ENCODE results near the gene FAM193B. TPM values are rescaled to one million over a fixed set of nuclear protein-coding genes. Genes with fewer than 3 reads are reported as not detected.
"Not testable (repeated sequence)": the region's sequence is repeated elsewhere in the genome, so short reads cannot be mapped to it uniquely, and the experiment has no call there.

FAM193B gene
- total and polyA plus RNA-seq, 5 donors: 24.9 to 41.8 (median 29.5) TPM

DNA sequence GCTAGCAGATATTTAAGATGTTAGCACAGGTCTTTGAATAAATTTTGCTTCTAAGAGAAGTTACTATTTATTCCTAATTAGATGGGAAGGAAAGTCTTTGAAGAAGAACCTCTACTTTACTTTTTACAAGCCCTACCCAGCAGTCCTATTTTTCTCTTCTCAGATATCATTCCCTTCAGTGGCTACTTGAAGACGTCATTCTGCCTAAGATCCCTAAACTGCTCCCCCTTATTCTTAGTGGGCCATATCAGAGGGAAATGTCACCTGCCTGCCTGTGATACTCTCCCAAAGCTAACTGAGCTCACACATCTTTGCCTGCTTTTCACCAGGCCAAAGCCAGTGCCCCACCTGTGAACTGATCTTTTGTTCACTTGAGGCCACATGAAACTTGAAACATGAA is 21.1 kb upstream of the FAM193B start:
- no peak overlapping the region for H3K4me3 ChIP-seq (ENCODE audit: low read length)
- 38% methylated on average over 1 of the region's 1 CpG for WGBS
- peaks cover 3% of the 10 kb centered on the region for H3K27me3 ChIP-seq (ENCODE audit: control insufficient read depth, insufficient read depth)
- intact Hi-C loops (cut with DNase I): no loop called here
- H3K4me1 ChIP-seq (ENCODE audit: control insufficient read depth, insufficient read depth, low read length): no peaks in the 10 kb centered on the region
- DNase-seq: no peak
- no peak for ATAC-seq
- H3K9me3 ChIP-seq (ENCODE audit: control insufficient read depth, low read length): no peaks in the 10 kb centered on the region
- no peak overlapping the region for H3K27ac ChIP-seq (ENCODE audit: low read length)

GRCh38 chr5:177569894-177570293 is 15.5 kb upstream of the FAM193B start:
- no peak for ATAC-seq

DNA sequence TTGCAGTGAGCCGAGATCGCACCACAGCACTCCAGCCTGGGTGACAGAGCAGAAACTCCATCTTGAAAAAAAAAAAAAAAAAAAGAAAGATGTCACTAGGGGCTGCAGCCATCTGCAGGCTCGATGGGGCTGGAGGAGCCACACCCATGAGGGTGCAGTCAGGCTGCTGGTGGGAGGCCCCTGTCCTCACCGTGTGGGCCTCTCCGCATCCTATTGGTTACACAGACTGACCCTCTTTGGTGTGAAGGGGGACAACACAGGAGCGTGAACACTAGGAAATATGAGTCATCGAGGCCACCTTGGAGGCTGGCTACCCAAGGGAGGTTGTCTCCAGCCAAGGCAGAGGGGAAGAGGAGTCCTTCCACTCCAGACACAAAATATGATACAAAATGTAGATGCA is 14.0 kb upstream of the FAM193B start:
- H3K4me1 ChIP-seq (ENCODE audit: control insufficient read depth, insufficient read depth, low read length): no peaks in the 10 kb centered on the region
- DNase-seq: no peak
- no peaks in the 10 kb centered on the region for H3K9me3 ChIP-seq (ENCODE audit: control insufficient read depth, low read length)
- ATAC-seq: no peak
- H3K27me3 ChIP-seq (ENCODE audit: control insufficient read depth, insufficient read depth): no peaks in the 10 kb centered on the region
- WGBS: 72% methylated on average over 7 of the region's 7 CpGs
- no peak overlapping the region for H3K4me3 ChIP-seq (ENCODE audit: low read length)
- intact Hi-C loops (cut with DNase I): no loop called here
- no peak overlapping the region for H3K27ac ChIP-seq (ENCODE audit: low read length)

More at GRCh38 chr5:177569894-177570293, 15.5 kb upstream of the FAM193B start:
- Histone ChIP-seq H3K9me3 (ENCODE audit: control insufficient read depth, low read length) (no peaks in the 10 kb centered on the region), H3K4me3 (ENCODE audit: low read length) (no peak overlapping the region), H3K27ac (ENCODE audit: low read length) (no peak overlapping the region), H3K27me3 (ENCODE audit: control insufficient read depth, insufficient read depth) (no peaks in the 10 kb centered on the region), H3K4me1 (ENCODE audit: control insufficient read depth, insufficient read depth, low read length) (no peaks in the 10 kb centered on the region)
- 71% methylated on average over 2 of the region's 2 CpGs for WGBS
- intact Hi-C loops (cut with DNase I): no loop called here
- DNase-seq: no peak

GRCh38 chr5:177565046-177565445 is 10.7 kb upstream of the FAM193B start:
- DNase-seq: no peak
- no peaks in the 10 kb centered on the region for H3K27me3 ChIP-seq (ENCODE audit: control insufficient read depth, insufficient read depth)
- WGBS: 75% methylated on average over 8 of the region's 8 CpGs
- no peak overlapping the region for H3K27ac ChIP-seq (ENCODE audit: low read length)
- intact Hi-C loops (cut with DNase I): no loop called here
- ATAC-seq: no peak
- H3K9me3 ChIP-seq (ENCODE audit: control insufficient read depth, low read length): no peaks in the 10 kb centered on the region
- H3K4me1 ChIP-seq (ENCODE audit: control insufficient read depth, insufficient read depth, low read length): peaks cover 2% of the 10 kb centered on the region
- H3K4me3 ChIP-seq (ENCODE audit: low read length): no peak overlapping the region

GRCh38 chr5:177559446-177559941 is 5.1 kb upstream of the FAM193B start:
- WGBS: 43% methylated on average over 8 of the region's 8 CpGs
- intact Hi-C loops (cut with DNase I); H3K4me3 ChIP-seq (ENCODE audit: low read length); H3K27ac ChIP-seq (ENCODE audit: low read length); H3K9me3 ChIP-seq (ENCODE audit: control insufficient read depth, low read length); DNase-seq; ATAC-seq; H3K27me3 ChIP-seq (ENCODE audit: control insufficient read depth, insufficient read depth); H3K4me1 ChIP-seq (ENCODE audit: control insufficient read depth, insufficient read depth, low read length): not testable (repeated sequence)

DNA sequence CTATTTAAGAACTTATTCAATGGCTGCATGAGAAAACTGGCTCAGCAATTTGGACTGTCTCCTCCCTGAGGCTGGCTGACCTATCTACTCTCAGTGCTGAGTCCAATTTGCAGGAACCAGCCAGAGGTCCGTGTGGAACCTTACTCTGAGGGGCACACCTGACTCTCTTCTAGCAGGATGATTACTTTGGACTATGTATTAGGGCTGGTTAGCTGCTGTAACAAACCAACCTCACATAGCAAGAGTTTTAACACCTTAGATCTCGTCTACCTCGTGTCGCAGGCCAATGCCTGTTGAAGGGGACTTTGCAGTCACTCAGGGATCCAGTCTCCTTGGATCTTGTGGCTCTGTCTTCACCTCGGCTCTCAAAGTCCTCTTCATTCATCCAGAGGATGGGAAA is 3.4 kb upstream of the FAM193B start:
- no peak for ATAC-seq
- WGBS: 82% methylated on average over 5 of the region's 5 CpGs
- H3K4me3 ChIP-seq (ENCODE audit: low read length): no peak overlapping the region
- DNase-seq: no peak
- peaks cover 4% of the 10 kb centered on the region for H3K4me1 ChIP-seq (ENCODE audit: control insufficient read depth, insufficient read depth, low read length)
- intact Hi-C loops (cut with DNase I): no loop called here
- no peaks in the 10 kb centered on the region for H3K9me3 ChIP-seq (ENCODE audit: control insufficient read depth, low read length)
- no peaks in the 10 kb centered on the region for H3K27me3 ChIP-seq (ENCODE audit: control insufficient read depth, insufficient read depth)
- H3K27ac ChIP-seq (ENCODE audit: low read length): no peak overlapping the region

GRCh38 chr5:177557041-177557647 is 2.8 kb upstream of the FAM193B start:
- 57% methylated on average over 4 of the region's 4 CpGs for WGBS
- Histone ChIP-seq H3K4me3 (ENCODE audit: low read length) (no peak overlapping the region), H3K27ac (ENCODE audit: low read length) (no peak overlapping the region), H3K27me3 (ENCODE audit: control insufficient read depth, insufficient read depth) (no peaks in the 10 kb centered on the region), H3K4me1 (ENCODE audit: control insufficient read depth, insufficient read depth, low read length) (peaks cover 3% of the 10 kb centered on the region), H3K9me3 (ENCODE audit: control insufficient read depth, low read length) (no peaks in the 10 kb centered on the region)
- DNase-seq: no peak
- intact Hi-C loops (cut with DNase I): no loop called here
- no peak for ATAC-seq

- Histone ChIP-seq H3K27me3 (ENCODE audit: control insufficient read depth, insufficient read depth) (no peaks in the 10 kb centered on the region), H3K9me3 (ENCODE audit: control insufficient read depth, low read length) (no peaks in the 10 kb centered on the region), H3K4me1 (ENCODE audit: control insufficient read depth, insufficient read depth, low read length) (peaks cover 3% of the 10 kb centered on the region), H3K4me3 (ENCODE audit: low read length) (no peak overlapping the region), H3K27ac (ENCODE audit: low read length) (no peak overlapping the region)
- DNase-seq (no peak), ATAC-seq (no peak)
- 92% methylated on average over 5 of the region's 5 CpGs for WGBS
- intact Hi-C loops (cut with DNase I): no loop called here
Observed at GRCh38 chr5:177555665-177556064, 1.3 kb upstream of the FAM193B start.

DNA sequence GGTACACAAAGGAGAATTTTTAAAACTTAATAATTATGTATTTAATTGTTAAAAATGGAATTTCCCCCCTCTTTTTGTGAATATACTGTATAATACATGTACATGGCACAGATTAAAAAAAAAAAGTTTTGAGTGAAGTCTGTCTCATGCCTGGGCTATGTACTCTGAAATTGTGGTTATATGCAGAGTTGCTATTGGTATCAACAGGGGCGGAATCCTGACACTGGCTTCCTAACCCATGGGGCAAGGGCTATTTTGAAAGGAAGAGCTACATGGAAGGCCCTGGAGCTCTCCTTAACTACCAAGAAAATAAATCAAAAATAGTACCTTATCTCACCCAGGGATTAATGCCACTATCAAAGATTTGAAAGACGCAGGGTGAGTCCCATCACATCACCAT is 865 bp upstream of the FAM193B start:
- Histone ChIP-seq H3K27ac (ENCODE audit: low read length) (no peak overlapping the region), H3K27me3 (ENCODE audit: control insufficient read depth, insufficient read depth) (no peaks in the 10 kb centered on the region), H3K9me3 (ENCODE audit: control insufficient read depth, low read length) (no peaks in the 10 kb centered on the region), H3K4me3 (ENCODE audit: low read length) (no peak overlapping the region), H3K4me1 (ENCODE audit: control insufficient read depth, insufficient read depth, low read length) (peaks cover 3% of the 10 kb centered on the region)
- intact Hi-C loops (cut with DNase I): no loop called here
- no peak for ATAC-seq
- no peak for DNase-seq
- WGBS: 76% methylated on average over 2 of the region's 2 CpGs

DNA sequence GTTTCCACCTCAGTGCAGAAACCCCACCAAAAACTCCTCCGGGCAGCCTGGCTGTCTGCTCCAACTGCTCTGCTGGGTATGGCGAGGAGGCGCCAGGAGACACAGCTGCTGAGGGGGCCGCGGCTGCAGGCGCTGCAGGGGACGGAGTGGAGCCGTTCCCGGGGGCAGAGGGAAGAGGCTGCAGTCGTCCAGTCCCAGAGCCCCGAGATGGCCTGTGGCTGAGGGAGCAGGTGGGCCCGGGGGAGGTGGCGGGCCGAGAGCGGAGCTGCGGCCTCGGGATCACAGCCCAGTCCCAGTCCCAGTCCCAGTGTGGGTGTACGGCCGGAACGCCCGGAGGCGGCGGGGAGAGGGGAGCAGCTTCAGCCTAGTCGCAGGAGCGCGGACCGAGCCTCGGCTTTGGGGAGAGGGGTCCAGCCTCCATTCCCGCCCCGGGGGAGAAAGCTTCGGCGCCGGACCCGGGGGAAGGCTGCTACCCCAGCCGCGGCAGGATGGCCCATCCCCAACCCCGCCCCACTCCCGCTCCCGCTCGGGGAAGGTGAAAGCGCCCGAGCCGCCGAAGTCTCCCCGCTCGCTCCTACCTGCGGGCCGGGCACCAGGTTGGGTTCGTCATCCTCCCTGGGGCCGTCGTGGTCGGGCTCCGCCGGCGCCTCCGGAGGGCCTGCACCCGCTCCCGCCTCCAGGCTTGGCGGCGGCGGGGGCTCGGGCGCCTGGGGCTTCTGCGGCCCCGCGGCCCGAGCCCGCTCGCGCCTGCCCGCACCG is 513 bp downstream of the FAM193B start:
- ATAC-seq: peak; percentile 53 to 56

DNA sequence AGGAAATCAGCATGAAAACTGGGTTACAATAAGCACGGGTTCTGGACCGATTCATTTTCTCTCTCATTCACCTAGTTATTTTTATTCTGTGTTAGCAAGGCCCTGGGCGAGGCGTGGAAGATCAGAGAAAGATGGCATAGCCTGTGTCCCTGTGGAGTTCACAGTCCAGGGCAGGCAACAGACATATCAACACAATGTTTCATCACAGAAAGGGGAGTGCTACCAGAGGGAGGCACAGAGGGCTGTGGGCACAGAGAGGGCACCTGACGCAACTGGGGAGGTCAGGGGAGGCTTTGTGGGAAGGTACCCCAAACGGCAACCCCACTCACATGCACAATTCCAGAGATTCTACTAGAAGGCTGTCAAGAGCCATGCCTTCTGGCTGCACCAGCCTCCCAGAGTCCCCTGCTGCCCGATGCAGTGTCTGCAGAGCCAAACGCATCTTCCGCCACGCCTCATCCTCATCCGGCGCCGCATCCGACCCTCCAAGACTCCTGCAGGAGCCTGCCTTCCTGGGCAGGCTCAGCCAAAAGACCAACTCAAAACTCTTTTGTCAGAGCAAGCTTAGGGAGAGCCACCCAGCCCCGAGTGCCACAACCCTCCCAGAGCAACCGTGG is 1.4 kb downstream of the FAM193B start:
- no peak overlapping the region for H3K27ac ChIP-seq (ENCODE audit: low read length)
- peak overlapping the region; percentile 93 for H3K4me3 ChIP-seq (ENCODE audit: low read length)
- no peaks in the 10 kb centered on the region for H3K27me3 ChIP-seq (ENCODE audit: control insufficient read depth, insufficient read depth)
- WGBS: 32% methylated on average over 16 of the region's 16 CpGs
- intact Hi-C loops (cut with DNase I): no loop called here
- no peaks in the 10 kb centered on the region for H3K9me3 ChIP-seq (ENCODE audit: control insufficient read depth, low read length)
- peak in 1 of 3 donors; percentile 60 for DNase-seq
- ATAC-seq: peak; percentile 20 to 39
- peaks cover 6% of the 10 kb centered on the region for H3K4me1 ChIP-seq (ENCODE audit: control insufficient read depth, insufficient read depth, low read length)

More for the DNA sequence above, 513 bp downstream of the FAM193B start:
- intact Hi-C loops (cut with DNase I): no loop called here
- Histone ChIP-seq H3K27ac (ENCODE audit: low read length) (peak overlapping the region; percentile 26), H3K9me3 (ENCODE audit: control insufficient read depth, low read length) (no peaks in the 10 kb centered on the region), H3K27me3 (ENCODE audit: control insufficient read depth, insufficient read depth) (no peaks in the 10 kb centered on the region), H3K4me1 (ENCODE audit: control insufficient read depth, insufficient read depth, low read length) (peaks cover 3% of the 10 kb centered on the region), H3K4me3 (ENCODE audit: low read length) (peak overlapping the region; percentile 93)
- under 1% methylated on average over 72 of the region's 72 CpGs for WGBS
- DNase-seq: peak; percentile 48 to 84 (median 79)
